Upper lobe of left lung (tissue), 6 donors: ENCODE data around the gene AKAP14. TPM values are rescaled to one million over a fixed set of nuclear protein-coding genes. Genes with fewer than 3 reads are reported as not detected.

Experiments
- ATAC-seq, 2 donors: fragments of 200-7000 bp; cut with Tn5 transposase; one replicate each; pipeline ENCODE4 v1.9.1; 2022; ENCODE audit warnings: mild to moderate bottlenecking in 2 of 2, moderate library complexity in 2 of 2; ENCODE audit not compliant: low FRiP score in 2 of 2
- DNase-seq, 2 donors: peaks; one replicate each; pipeline ENCODE4 v3.0.0-alpha.2; 2019 to 2020
- H3K27ac ChIP-seq, 4 donors: fragments of 200-600 bp; sonication (generic); one replicate each; pipeline ENCODE4 v1.5.1; 2016 to 2019
- H3K27me3 ChIP-seq, 4 donors: fragments of 200-600 bp; sonication (generic); one replicate each; pipeline ENCODE4 v1.5.1; 2017 to 2019
- H3K36me3 ChIP-seq, 4 donors: fragments of 200-600 bp; sonication (generic); one replicate each; pipeline ENCODE4 v1.5.1; 2016 to 2019
- H3K4me1 ChIP-seq, 4 donors: fragments of 200-600 bp; sonication (generic); one replicate each; pipeline ENCODE4 v1.5.1; 2018 to 2019
- H3K4me3 ChIP-seq, 4 donors: fragments of 200-600 bp; sonication (generic); one replicate each; pipeline ENCODE4 v1.5.1; 2017 to 2019; ENCODE audit warnings: mild to moderate bottlenecking in 2 of 4, moderate library complexity in 1 of 4
- H3K9me3 ChIP-seq, 4 donors: fragments of 200-600 bp; sonication (generic); one replicate each; pipeline ENCODE4 v1.5.1; 2018 to 2019
- CTCF ChIP-seq, 6 experiments: fragments of 450-650 bp in 4 of 6; fragments of 200-600 bp in 2 of 6; sonication (generic) in 2 of 6; IDR thresholded peaks; one replicate each; pipeline ENCODE4 v1.5.1; 2016 to 2019; ENCODE audit warnings: antibody characterized with exemption in 6 of 6
- EP300 ChIP-seq, 4 donors: sonication (generic); formaldehyde crosslinking; IDR thresholded peaks; one replicate each; pipeline ENCODE4 v1.5.1; 2017; ENCODE audit warnings: antibody characterized with exemption in 4 of 4, control low read depth in 2 of 4
- POLR2A ChIP-seq, 4 donors: fragments of 450-650 bp; IDR thresholded peaks; one replicate each; pipeline ENCODE4 v1.5.1; 2016 to 2017; ENCODE audit warnings: antibody characterized with exemption in 4 of 4, mild to moderate bottlenecking in 2 of 4
- POLR2AphosphoS5 ChIP-seq, 2 donors: sonication (generic); formaldehyde crosslinking; IDR thresholded peaks; one replicate each; pipeline ENCODE4 v1.5.1; 2017; ENCODE audit warnings: antibody characterized with exemption in 2 of 2
- WGBS, 2 donors: methylation state at CpG; one replicate each; pipeline ENCODE4 v1.1.5; 2017 to 2018; 5-methylcytosine and 5-hydroxymethylcytosine counted together
- total RNA-seq, 6 donors: library from RNA; depleted of rRNA in 4 of 6; stranded (reverse); fragments of >200 nt in 4 of 6; gene quantifications; one replicate each; pipeline versions ENCODE4 v1.1.0 to v1.2.1, GENCODE V29; 2016 to 2021
- donor health status: DM: no; HTN: no; CAD: no; lungs with moderate emphysema.
- donor health status: DM: no; HTN: yes; CAD: no; lungs with severe emphysema.

The AKAP14 gene
- total RNA-seq, 6 donors from 2014 or later: 0.31 to 13.5 (median 3.0) TPM; not detected in 1

GRCh38 chrX:119871245-119871598 is 24.5 kb upstream of the AKAP14 start:
- ATAC-seq (peak; percentile 64 to 70), DNase-seq (peak in 1 of 2 donors; percentile 44)
- H3K36me3 ChIP-seq: peaks cover 0 to 6% (median 1%) of the 10 kb centered on the region in 4 donors

GRCh38 chrX:119871599-119872395 is 23.9 kb upstream of the AKAP14 start, which contains the start of the genes NDUFA1 and RNF113A:
Gene NDUFA1 (plus strand): TSS chrX:119871832. CDS start chrX:119871912, 80 bp downstream.
Gene RNF113A (minus strand): TSS chrX:119871733. CDS start chrX:119871613, 120 bp downstream.
- peak within 1 kb of the TSS; percentile 91 to 95 (median 93) for H3K27ac ChIP-seq
- peaks cover 0 to 14% (median 9%) of the 10 kb centered on the region in 4 donors for H3K4me1 ChIP-seq
- DNase-seq: peak; percentile 88 to 96
- H3K36me3 ChIP-seq: peaks cover 0 to 8% (median 4%) of the 10 kb centered on the region in 4 donors
- 40% methylated on average over 61 of the region's 62 CpGs; no CpG with 5 or more reads in 1 of the 2 donors for WGBS, 2 donors
- peak; percentile 97 to 99 for ATAC-seq
- peak in 1 of 4 donors; percentile 35 for TF ChIP-seq EP300 (IDR thresholded peaks at IDR 0.05)
- peak; percentile 76 to 89 for TF ChIP-seq POLR2AphosphoS5 (IDR thresholded peaks at IDR 0.05)
- TF ChIP-seq POLR2A (IDR thresholded peaks at IDR 0.05): peak in 3 of 4 donors; percentile 58 to 86 (median 64)
- peak in 1 of 6 experiments; percentile 10 for TF ChIP-seq CTCF (IDR thresholded peaks at IDR 0.05)
- peak within 1 kb of the TSS; percentile 52 to 71 (median 64) for H3K4me3 ChIP-seq
- H3K27me3 ChIP-seq: no peaks in the 10 kb centered on the region
- no peaks in the 10 kb centered on the region for H3K9me3 ChIP-seq

More at GRCh38 chrX:119871245-119871598, 24.5 kb upstream of the AKAP14 start:
- H3K4me3 ChIP-seq: peak overlapping the region; percentile 52 to 71 (median 64)
- H3K27me3 ChIP-seq: no peaks in the 10 kb centered on the region
- peaks cover 0 to 14% (median 9%) of the 10 kb centered on the region in 4 donors for H3K4me1 ChIP-seq
- H3K9me3 ChIP-seq: no peaks in the 10 kb centered on the region
- TF ChIP-seq POLR2AphosphoS5 (IDR thresholded peaks at IDR 0.05): no peak
- no peak for TF ChIP-seq CTCF (IDR thresholded peaks at IDR 0.05)
- no peak for TF ChIP-seq EP300 (IDR thresholded peaks at IDR 0.05)
- no peak for TF ChIP-seq POLR2A (IDR thresholded peaks at IDR 0.05)
- 0 to 41% methylated on average over 18 to 26 of the region's 26 CpGs for WGBS, 2 donors
- peak overlapping the region; percentile 91 to 95 (median 93) for H3K27ac ChIP-seq

- Histone ChIP-seq H3K27me3 (no peaks in the 10 kb centered on the region), H3K4me3 (no peak overlapping the region), H3K9me3 (no peaks in the 10 kb centered on the region), H3K27ac (no peak overlapping the region), H3K36me3 (peaks cover 0 to 16% (median 7%) of the 10 kb centered on the region in 4 donors), H3K4me1 (no peaks in the 10 kb centered on the region)
- ATAC-seq (no peak), DNase-seq (no peak)
- TF ChIP-seq POLR2AphosphoS5 (IDR thresholded peaks at IDR 0.05): no peak
- no peak for TF ChIP-seq CTCF (IDR thresholded peaks at IDR 0.05)
- no peak for TF ChIP-seq POLR2A (IDR thresholded peaks at IDR 0.05)
- TF ChIP-seq EP300 (IDR thresholded peaks at IDR 0.05): no peak
- WGBS, 2 donors: 63 to 81% methylated on average over 2 of the region's 2 CpGs
Measured at GRCh38 chrX:119878740-119879139, 17.0 kb upstream of the AKAP14 start.

- ATAC-seq: no peak
- Histone ChIP-seq H3K9me3 (no peaks in the 10 kb centered on the region), H3K27ac (no peak overlapping the region), H3K4me3 (no peak overlapping the region), H3K36me3 (peaks cover 0 to 16% (median 7%) of the 10 kb centered on the region in 4 donors), H3K27me3 (no peaks in the 10 kb centered on the region), H3K4me1 (no peaks in the 10 kb centered on the region)
- no peak for TF ChIP-seq EP300 (IDR thresholded peaks at IDR 0.05)
- no peak for TF ChIP-seq CTCF (IDR thresholded peaks at IDR 0.05)
- no peak for TF ChIP-seq POLR2AphosphoS5 (IDR thresholded peaks at IDR 0.05)
- no peak for TF ChIP-seq POLR2A (IDR thresholded peaks at IDR 0.05)
- no peak for DNase-seq
- WGBS, 2 donors: 81 to 86% methylated on average over 5 of the region's 5 CpGs
Measured at GRCh38 chrX:119880076-119880475, 15.6 kb upstream of the AKAP14 start.
